Activated CD8-positive, alpha-beta memory T cell treated with anti-CD3 and anti-CD28 coated beads for 36 hours (primary cell): Measurements from ENCODE around the gene SPG11. TPM values are rescaled to one million over a fixed set of nuclear protein-coding genes. Genes with fewer than 3 reads are reported as not detected.
"Not testable (repeated sequence)": the region's sequence is repeated elsewhere in the genome, so short reads cannot be mapped to it uniquely, and the experiment has no call there.

Experiments
- CTCF ChIA-PET: fragments of 350-600 bp; sonication (Branson Sonifier 250); formaldehyde crosslinking; loops from one replicate; lab custom pipeline; 2021; ENCODE audit warnings: antibody characterized with exemption; lab: Charles Lee
- POLR2A ChIA-PET: fragments of 350-600 bp; sonication (Branson Sonifier 250); formaldehyde crosslinking; loops from one replicate; lab custom pipeline; 2021; ENCODE audit warnings: antibody characterized with exemption; lab: Charles Lee
- total RNA-seq, 2 experiments: library from RNA; stranded (reverse); gene quantifications; one replicate each; pipeline ENCODE4 v1.2.3, GENCODE V29; 2021

Gene SPG11
- 10 to 100 TPM; 53.7 to 56.0 TPM for total RNA-seq

DNA sequence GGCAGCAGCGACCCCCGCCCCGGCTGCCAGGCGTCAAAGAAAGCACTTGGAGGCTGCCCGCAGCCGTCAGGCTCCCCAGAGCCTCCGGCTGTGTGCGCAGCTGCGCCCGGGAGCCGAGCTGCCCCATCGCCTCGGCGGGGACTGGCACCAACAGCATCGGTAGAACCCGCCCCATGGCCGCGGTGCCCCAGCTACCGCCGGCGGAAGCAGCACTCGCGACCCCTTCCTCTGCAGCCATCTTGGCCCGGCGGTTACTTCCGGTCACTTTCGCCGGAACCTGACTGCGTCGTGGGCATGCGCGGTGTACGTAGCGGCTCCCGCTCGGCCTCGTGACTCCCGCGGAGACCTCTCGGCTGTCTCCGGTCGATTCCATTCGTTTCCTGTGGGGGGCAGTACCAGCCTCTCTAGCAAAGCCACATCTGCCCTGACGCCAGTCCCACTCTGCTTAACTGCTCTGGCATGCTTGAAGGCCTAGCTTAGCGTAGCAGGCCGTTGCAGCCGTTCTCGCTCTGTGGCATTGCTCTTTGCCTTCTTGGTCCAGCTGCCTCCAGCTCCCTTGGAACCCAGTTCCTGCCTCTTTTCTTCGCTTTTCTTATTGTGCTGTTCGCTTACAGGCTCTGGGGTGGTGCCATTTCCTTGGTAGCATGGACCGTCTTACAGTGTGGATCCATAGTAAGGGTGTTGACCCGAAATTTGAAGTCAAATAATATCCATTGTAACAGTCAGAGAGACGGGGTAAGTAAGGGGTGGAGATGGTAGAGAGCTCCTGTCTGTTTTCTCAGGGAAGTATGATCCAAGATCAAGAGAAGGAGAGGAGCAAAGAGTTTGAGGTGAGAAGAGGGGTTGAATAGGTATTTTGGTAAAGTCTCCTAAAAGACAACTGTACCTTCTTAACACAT is at the start of gene SPG11:
TSS of gene SPG11 (minus strand) at position 253 of the 899 bp plus-strand sequence. CDS start at position 238, 15 bp downstream.
- ChIA-PET CTCF (interaction anchor here (0.7 to 9.3 kb wide), 20 partner anchors 9 to 122 kb away, joined by 3 to 168 read pairs (median 9); partner anchors contain the start of genes B2M, PATL2 and TRIM69), POLR2A (interaction anchor here (0.6 to 6.1 kb wide), 14 partner anchors 8 to 90 kb away, joined by 3 to 213 read pairs (median 9); partner anchors contain the start of genes B2M, PATL2 and TRIM69)

DNA sequence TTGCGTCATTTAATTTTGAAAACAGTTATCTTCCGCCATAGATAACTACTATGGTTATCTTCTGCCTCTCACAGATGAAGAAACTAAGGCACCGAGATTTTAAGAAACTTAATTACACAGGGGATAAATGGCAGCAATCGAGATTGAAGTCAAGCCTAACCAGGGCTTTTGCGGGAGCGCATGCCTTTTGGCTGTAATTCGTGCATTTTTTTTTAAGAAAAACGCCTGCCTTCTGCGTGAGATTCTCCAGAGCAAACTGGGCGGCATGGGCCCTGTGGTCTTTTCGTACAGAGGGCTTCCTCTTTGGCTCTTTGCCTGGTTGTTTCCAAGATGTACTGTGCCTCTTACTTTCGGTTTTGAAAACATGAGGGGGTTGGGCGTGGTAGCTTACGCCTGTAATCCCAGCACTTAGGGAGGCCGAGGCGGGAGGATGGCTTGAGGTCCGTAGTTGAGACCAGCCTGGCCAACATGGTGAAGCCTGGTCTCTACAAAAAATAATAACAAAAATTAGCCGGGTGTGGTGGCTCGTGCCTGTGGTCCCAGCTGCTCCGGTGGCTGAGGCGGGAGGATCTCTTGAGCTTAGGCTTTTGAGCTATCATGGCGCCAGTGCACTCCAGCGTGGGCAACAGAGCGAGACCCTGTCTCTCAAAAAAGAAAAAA is 49.0 kb upstream of the SPG11 start:
- CTCF ChIA-PET = interaction anchor here (0.7 to 10.6 kb wide), 9 partner anchors 15 to 175 kb away, joined by 3 to 134 read pairs (median 5); partner anchors contain the start of genes EIF3J, SPG11 and TRIM69
- POLR2A ChIA-PET = interaction anchor here (0.6 to 12.9 kb wide), 11 partner anchors 10 to 285 kb away, joined by 3 to 429 read pairs (median 5); partner anchors contain the start of genes CTDSPL2, SPG11 and TRIM69

DNA sequence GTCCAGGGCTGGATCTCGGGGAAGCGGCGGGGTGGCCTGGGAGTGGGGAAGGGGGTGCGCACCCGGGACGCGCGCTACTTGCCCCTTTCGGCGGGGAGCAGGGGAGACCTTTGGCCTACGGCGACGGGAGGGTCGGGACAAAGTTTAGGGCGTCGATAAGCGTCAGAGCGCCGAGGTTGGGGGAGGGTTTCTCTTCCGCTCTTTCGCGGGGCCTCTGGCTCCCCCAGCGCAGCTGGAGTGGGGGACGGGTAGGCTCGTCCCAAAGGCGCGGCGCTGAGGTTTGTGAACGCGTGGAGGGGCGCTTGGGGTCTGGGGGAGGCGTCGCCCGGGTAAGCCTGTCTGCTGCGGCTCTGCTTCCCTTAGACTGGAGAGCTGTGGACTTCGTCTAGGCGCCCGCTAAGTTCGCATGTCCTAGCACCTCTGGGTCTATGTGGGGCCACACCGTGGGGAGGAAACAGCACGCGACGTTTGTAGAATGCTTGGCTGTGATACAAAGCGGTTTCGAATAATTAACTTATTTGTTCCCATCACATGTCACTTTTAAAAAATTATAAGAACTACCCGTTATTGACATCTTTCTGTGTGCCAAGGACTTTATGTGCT is 48.4 kb upstream of the SPG11 start:
- POLR2A ChIA-PET = interaction anchor here (0.6 to 12.9 kb wide), 11 partner anchors 10 to 174 kb away, joined by 3 to 429 read pairs (median 5); partner anchors contain the start of genes SPG11 and TRIM69
- CTCF ChIA-PET = interaction anchor here (1.3 to 10.6 kb wide), 9 partner anchors 16 to 175 kb away, joined by 4 to 134 read pairs (median 9); partner anchors contain the start of genes EIF3J, SPG11 and TRIM69

GRCh38 chr15:44711096-44711742 is 47.8 kb upstream of the SPG11 start, which contains the start of the genes B2M and PATL2:
Gene B2M (plus strand): TSS chr15:44711517. CDS start chr15:44711547, 30 bp downstream.
Gene PATL2 (minus strand): TSS chr15:44711323. CDS start chr15:44676490, 34,833 bp downstream.
- POLR2A ChIA-PET = interaction anchor here (0.5 to 12.9 kb wide), 12 partner anchors 11 to 403 kb away, joined by 3 to 429 read pairs (median 5); partner anchors contain the start of genes SPG11 and TRIM69
- CTCF ChIA-PET = interaction anchor here (0.6 to 10.6 kb wide), 13 partner anchors 8 to 174 kb away, joined by 3 to 134 read pairs (median 5); partner anchors contain the start of genes EIF3J, SPG11 and TRIM69

- POLR2A ChIA-PET = interaction anchor here (0.5 to 12.9 kb wide), 10 partner anchors 12 to 404 kb away, joined by 3 to 429 read pairs (median 8); partner anchors contain the start of genes SPG11 and TRIM69
- CTCF ChIA-PET = interaction anchor here (0.6 to 10.6 kb wide), 12 partner anchors 9 to 173 kb away, joined by 3 to 134 read pairs (median 5); partner anchors contain the start of genes EIF3J, SPG11 and TRIM69
Measured at GRCh38 chr15:44710236-44711095, 47.0 kb upstream of the SPG11 start.

DNA sequence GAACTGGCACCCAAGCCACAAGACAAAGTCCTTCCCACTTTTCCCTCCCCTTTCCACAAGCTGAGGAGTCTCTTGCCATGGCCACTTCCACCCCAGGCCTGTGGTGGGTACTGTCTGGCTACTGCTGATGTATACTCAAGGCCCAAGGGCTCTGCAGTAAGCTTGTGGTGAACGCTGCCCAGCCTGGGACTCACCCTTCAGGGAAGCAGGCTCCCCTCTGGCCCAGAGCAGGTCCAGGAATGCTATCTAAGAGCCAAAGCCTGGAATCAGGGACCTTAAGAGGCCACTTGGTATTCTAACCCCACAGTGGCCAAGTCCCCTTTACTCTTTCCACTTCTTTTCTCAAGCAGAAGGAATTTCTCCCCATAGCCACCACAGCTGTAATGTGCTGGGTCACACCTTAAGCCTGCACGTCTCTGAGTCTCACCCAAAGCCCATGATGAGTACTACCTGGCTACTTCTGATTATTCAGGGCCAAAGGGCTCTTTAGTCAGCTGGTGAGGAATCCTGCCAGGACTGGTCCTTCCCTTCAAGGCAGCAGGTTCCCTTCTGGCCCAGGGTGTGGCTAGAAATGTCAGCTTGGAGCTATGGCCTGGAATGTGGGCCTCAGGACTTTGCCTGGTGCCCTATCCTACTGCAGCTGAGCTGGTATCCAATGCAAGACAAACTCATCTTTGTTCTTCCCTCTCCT is 43.6 kb upstream of the SPG11 start:
- CTCF ChIA-PET = interaction anchor here (0.6 to 2.7 kb wide), 2 partner anchors 11 to 43 kb away, joined by 3 to 9 read pairs; partner anchors contain the start of gene SPG11
- POLR2A ChIA-PET = interaction anchor here (0.8 kb wide), 1 partner anchor 22 kb away, joined by 3 read pairs; no protein-coding TSS in a partner anchor

- CTCF ChIA-PET = interaction anchor here (1.2 to 2.7 kb wide), 3 partner anchors 42 to 123 kb away, joined by 3 to 12 read pairs (median 9); partner anchors contain the start of gene SPG11
- POLR2A ChIA-PET = no interaction called here
Measured at GRCh38 chr15:44706401-44706800, 42.9 kb upstream of the SPG11 start.

DNA sequence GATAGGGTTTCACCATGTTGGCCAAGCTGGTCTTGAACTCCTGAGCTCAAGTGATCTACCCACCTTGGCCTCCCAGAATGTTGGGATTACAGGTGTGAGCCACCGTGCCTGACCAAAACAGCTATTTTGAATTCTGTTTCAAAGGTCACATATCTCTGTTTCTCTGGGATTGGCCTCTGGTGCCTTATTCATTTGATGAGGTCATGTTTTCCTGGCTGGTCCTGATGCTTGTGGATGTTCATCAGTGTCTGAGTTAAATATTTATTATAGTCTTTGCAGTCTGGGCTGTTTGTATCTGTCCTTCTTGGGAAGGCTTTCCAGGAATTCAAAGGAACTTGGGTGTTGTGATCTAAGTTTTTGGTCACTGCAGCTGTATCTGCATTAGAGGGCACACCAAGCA is 42.5 kb upstream of the SPG11 start:
- ChIA-PET POLR2A (no interaction called here), CTCF (interaction anchor here (1.1 to 2.6 kb wide), 3 partner anchors 23 to 122 kb away, joined by 3 to 12 read pairs (median 4); partner anchors contain the start of gene SPG11)

DNA sequence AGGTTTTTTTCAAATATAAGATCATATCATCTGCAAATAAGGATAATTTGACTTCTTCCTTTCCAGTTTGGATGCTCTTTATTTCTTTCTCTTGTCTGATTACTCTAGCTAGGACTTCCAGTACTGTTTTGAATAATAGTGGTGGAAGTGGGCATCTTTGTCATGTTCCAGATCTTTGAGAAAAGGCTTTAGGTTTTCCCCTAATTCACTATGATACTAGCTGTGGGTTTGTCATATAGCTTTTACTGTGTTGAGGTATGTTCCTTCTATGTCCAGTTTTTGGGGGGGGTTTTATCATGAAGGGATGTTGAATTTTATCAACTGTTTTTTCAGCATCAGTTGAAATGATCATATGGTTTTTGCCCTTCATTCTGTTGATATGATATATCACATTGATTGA is 37.2 kb upstream of the SPG11 start:
- POLR2A ChIA-PET, CTCF ChIA-PET: not testable (repeated sequence)

DNA sequence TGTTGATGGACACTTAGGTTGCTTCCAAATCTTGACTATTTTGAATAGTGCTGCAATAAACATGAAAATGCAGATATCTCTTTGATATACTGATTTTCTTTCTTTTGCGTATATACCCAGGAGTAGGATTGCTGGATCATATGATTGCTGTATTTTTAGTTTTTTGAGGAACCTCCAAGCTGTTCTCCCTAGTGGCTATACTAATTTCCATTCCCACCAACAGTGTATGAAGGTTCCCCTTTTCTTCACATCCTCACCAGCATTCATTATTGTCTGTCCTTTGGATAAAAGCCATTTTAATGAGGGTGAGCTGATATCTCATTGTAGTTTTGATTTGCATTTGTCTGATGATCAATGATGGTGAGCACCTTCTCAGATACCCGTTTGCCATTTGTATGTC is 35.2 kb upstream of the SPG11 start:
- POLR2A ChIA-PET = no interaction called here
- CTCF ChIA-PET = interaction anchor here (0.5 to 1.9 kb wide), 2 partner anchors 35 to 36 kb away, joined by 3 to 4 read pairs; partner anchors contain the start of gene SPG11

- CTCF ChIA-PET = interaction anchor here (0.8 kb wide), 1 partner anchor 34 kb away, joined by 3 read pairs; the partner anchor contains the start of gene SPG11
- POLR2A ChIA-PET = interaction anchor here (0.6 kb wide), 1 partner anchor 14 kb away, joined by 6 read pairs; no protein-coding TSS in a partner anchor
Measured at GRCh38 chr15:44697014-44697413, 33.6 kb upstream of the SPG11 start.

GRCh38 chr15:44695294-44695693 is 31.8 kb upstream of the SPG11 start:
- ChIA-PET CTCF (interaction anchor here (1.3 kb wide), 1 partner anchor 15 kb away, joined by 3 read pairs; no protein-coding TSS in a partner anchor), POLR2A (no interaction called here)

DNA sequence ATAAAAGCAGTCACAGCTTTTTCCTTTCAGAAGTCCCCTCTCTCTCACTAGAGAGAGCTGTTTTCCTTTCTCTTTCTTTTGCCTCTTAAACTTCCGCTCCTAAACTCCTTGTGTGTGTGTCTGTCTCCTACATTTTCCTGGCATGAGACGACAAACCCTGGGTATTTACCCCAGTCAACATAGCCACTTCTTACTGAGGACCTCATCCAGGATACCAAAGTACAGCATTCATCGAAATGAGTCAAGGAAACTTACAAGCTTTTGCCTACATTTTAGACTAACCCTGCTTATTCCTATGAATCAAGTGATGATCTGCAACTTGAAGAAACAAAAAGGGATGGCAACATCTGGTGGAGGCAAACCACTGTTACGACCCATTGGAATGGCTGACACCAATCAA is 31.0 kb upstream of the SPG11 start:
- CTCF ChIA-PET = interaction anchor here (1.3 kb wide), 1 partner anchor 14 kb away, joined by 3 read pairs; no protein-coding TSS in a partner anchor
- POLR2A ChIA-PET = no interaction called here

DNA sequence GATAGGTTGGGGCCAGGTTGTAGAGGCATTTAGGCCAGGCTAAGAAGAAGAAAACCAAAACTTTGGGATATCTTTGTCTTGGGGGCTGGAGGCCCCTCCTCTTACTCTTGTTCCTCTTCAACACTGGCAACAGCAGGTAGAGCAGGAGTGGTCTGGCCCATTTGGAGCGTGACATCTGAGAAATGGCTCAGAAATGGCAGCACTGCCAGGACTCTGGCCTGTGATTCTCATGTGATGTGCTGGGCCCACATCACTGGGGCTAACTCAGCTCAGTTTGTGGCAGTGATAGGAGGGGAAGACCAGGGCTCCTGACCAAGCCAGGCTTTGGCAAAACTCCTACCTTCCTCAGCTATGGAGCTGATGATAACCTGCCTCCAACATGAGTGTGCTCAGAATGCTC is 29.2 kb upstream of the SPG11 start:
- CTCF ChIA-PET = interaction anchor here (0.5 to 1.2 kb wide), 2 partner anchors 15 to 30 kb away, joined by 3 read pairs; no protein-coding TSS in a partner anchor
- POLR2A ChIA-PET = no interaction called here

DNA sequence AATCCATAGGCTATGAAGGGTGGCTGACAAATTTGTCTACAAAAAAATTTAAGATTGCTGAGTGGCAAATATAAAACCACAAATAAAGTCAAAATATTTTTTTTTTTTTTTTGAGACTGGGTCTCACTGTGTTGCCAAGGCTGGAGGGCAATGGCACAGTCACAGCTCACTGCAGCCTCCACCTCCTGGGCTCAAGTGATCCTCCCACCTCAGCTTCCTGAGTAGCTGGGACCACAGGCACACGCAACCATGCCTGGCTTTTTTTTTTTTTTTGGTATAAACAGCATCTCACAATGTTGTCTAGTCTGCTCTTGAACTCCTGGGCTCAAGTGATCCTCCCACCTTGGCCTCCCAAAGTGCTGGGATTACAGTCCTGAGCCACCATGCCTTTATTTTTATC is 26.8 kb upstream of the SPG11 start:
- ChIA-PET CTCF (interaction anchor here (0.7 to 2.2 kb wide), 5 partner anchors 10 to 1271 kb away, joined by 3 to 6 read pairs (median 3); partner anchors contain the start of gene SPG11), POLR2A (interaction anchor here (0.6 to 1.0 kb wide), 2 partner anchors 13 to 22 kb away, joined by 3 to 4 read pairs; no protein-coding TSS in a partner anchor)
